HepG2 (cell line): ENCODE results near the gene ANKRD40. TPM values are rescaled to one million over a fixed set of nuclear protein-coding genes. Genes with fewer than 3 reads are reported as not detected.

ENCODE experiments used
- ATM ChIP-seq: fragments of 450-650 bp; IDR thresholded peaks from 2 replicates; pipeline ENCODE4 v1.7.1; 2017; ENCODE audit warnings: mild to moderate bottlenecking, borderline replicate concordance
- HCFC1 ChIP-seq: fragments of 150-350 bp; IDR thresholded peaks from 2 replicates; pipeline ENCODE4 v1.6.1; 2014; ENCODE audit warnings: low read depth, low read length
- HIVEP1 ChIP-seq: sonication (generic); formaldehyde crosslinking; IDR thresholded peaks from 2 replicates; pipeline ENCODE4 v1.4.0; 2020; ENCODE audit warnings: mild to moderate bottlenecking, missing genetic modification reagents
- HMGXB3 ChIP-seq: sonication (generic); formaldehyde crosslinking; IDR thresholded peaks from 2 replicates; pipeline ENCODE4 v1.4.0; 2020; ENCODE audit warnings: missing genetic modification reagents, borderline replicate concordance
- HNF4A ChIP-seq: sonication (generic); formaldehyde crosslinking; IDR thresholded peaks from 2 replicates; pipeline ENCODE4 v1.4.0; 2020; ENCODE audit warnings: missing genetic modification reagents
- HNRNPK ChIP-seq: fragments of 200-400 bp; formaldehyde crosslinking; IDR thresholded peaks from 2 replicates; pipeline ENCODE4 v1.6.1; 2018; ENCODE audit warnings: low read length, low read depth, moderate library complexity, mild to moderate bottlenecking; ENCODE audit not compliant: poor library complexity, severe bottlenecking
- MEF2D ChIP-seq: sonication (generic); formaldehyde crosslinking; IDR thresholded peaks from 2 replicates; pipeline ENCODE4 v1.5.1; 2020; ENCODE audit warnings: mild to moderate bottlenecking, missing genetic modification reagents
- MEIS2 ChIP-seq: sonication (generic); formaldehyde crosslinking; IDR thresholded peaks from 2 replicates; pipeline ENCODE4 v1.9.0; 2021; ENCODE audit warnings: mild to moderate bottlenecking, missing genetic modification reagents
- NFIB ChIP-seq: sonication (generic); formaldehyde crosslinking; IDR thresholded peaks from 2 replicates; pipeline ENCODE4 v1.9.0; 2021; ENCODE audit warnings: missing genetic modification reagents, mild to moderate bottlenecking, borderline replicate concordance
- NFRKB ChIP-seq: fragments of 450-650 bp; IDR thresholded peaks from 2 replicates; pipeline ENCODE4 v1.6.1; 2017
- SKI ChIP-seq: fragments of 450-650 bp; IDR thresholded peaks from one replicate; pipeline ENCODE4 v1.6.1; 2018; ENCODE audit warnings: mild to moderate bottlenecking; ENCODE audit not compliant: partially characterized antibody
- SMC3 ChIP-seq: IDR thresholded peaks from 2 replicates; pipeline ENCODE4 v1.6.1; 2011; ENCODE audit warnings: low read length, improper control_type of control experiment
- SP2 ChIP-seq: sonication (generic); formaldehyde crosslinking; IDR thresholded peaks from 2 replicates; pipeline ENCODE4 v1.5.1; 2020; ENCODE audit warnings: mild to moderate bottlenecking, missing genetic modification reagents
- SPEN ChIP-seq: sonication (generic); formaldehyde crosslinking; IDR thresholded peaks from 2 replicates; pipeline ENCODE4 v1.5.1; 2020; ENCODE audit warnings: low read depth, mild to moderate bottlenecking, missing genetic modification reagents
- TBL1XR1 ChIP-seq: fragments of 150-350 bp; IDR thresholded peaks from 2 replicates; pipeline ENCODE4 v1.6.1; 2014; ENCODE audit warnings: borderline replicate concordance, low read length; ENCODE audit not compliant: partially characterized antibody
- ZFP36 ChIP-seq: fragments of 150-350 bp; IDR thresholded peaks from 2 replicates; pipeline ENCODE4 v1.6.1; 2018; ENCODE audit warnings: borderline replicate concordance, low read length, low read depth; ENCODE audit not compliant: partially characterized antibody
- ZFP82 ChIP-seq: sonication (generic); formaldehyde crosslinking; IDR thresholded peaks from 2 replicates; pipeline ENCODE4 v1.5.1; 2020; ENCODE audit warnings: mild to moderate bottlenecking, missing genetic modification reagents, borderline replicate concordance
- ZKSCAN5 ChIP-seq: sonication (generic); formaldehyde crosslinking; IDR thresholded peaks from 2 replicates; pipeline ENCODE4 v1.5.1; 2020; ENCODE audit warnings: mild to moderate bottlenecking, missing genetic modification reagents
- ZNF101 ChIP-seq: sonication (generic); formaldehyde crosslinking; IDR thresholded peaks from 2 replicates; pipeline ENCODE4 v1.4.0; 2020; ENCODE audit warnings: mild to moderate bottlenecking, low read depth, missing genetic modification reagents, borderline replicate concordance
- ZNF362 ChIP-seq: sonication (generic); formaldehyde crosslinking; IDR thresholded peaks from 2 replicates; pipeline ENCODE4 v1.4.0; 2020; ENCODE audit warnings: missing genetic modification reagents, mild to moderate bottlenecking, borderline replicate concordance
- ZNF446 ChIP-seq: sonication (generic); formaldehyde crosslinking; IDR thresholded peaks from 2 replicates; pipeline ENCODE4 v1.5.0; 2020; ENCODE audit warnings: mild to moderate bottlenecking, missing genetic modification reagents
- ZNF589 ChIP-seq: sonication (generic); formaldehyde crosslinking; conservative IDR thresholded peaks from 2 replicates; pipeline ENCODE4 v1.8.0; 2022; ENCODE audit warnings: mild to moderate bottlenecking, moderate library complexity, missing genetic modification reagents
- ZNF678 ChIP-seq: sonication (generic); formaldehyde crosslinking; IDR thresholded peaks from 2 replicates; pipeline ENCODE4 v1.4.0; 2020; ENCODE audit warnings: mild to moderate bottlenecking, missing genetic modification reagents
- ZNF713 ChIP-seq: sonication (generic); formaldehyde crosslinking; IDR thresholded peaks from 2 replicates; pipeline ENCODE4 v1.4.0; 2020; ENCODE audit warnings: mild to moderate bottlenecking, missing genetic modification reagents
- ZNF749 ChIP-seq: sonication (generic); formaldehyde crosslinking; IDR thresholded peaks from 2 replicates; pipeline ENCODE4 v1.8.0; 2022; ENCODE audit warnings: mild to moderate bottlenecking, missing genetic modification reagents, moderate library complexity, borderline replicate concordance
- ZNF772 ChIP-seq: sonication (generic); formaldehyde crosslinking; IDR thresholded peaks from 2 replicates; pipeline ENCODE4 v1.5.0; 2020; ENCODE audit warnings: mild to moderate bottlenecking, missing genetic modification reagents
- polyA plus RNA-seq, 8 experiments: library from polyadenylated mRNA; depleted of rRNA in 3 of 8; stranded (reverse) in 7 of 8; unstranded in 1 of 8; fragments of >200 nt; fragmentation: Illumina TruSeq in 4 of 8; extraction: Trizol in 4 of 8; gene quantifications; 2 replicates each; pipeline versions ENCODE4 v1.2.1 to v1.2.3, GENCODE V29; 2011 to 2016; ENCODE audit warnings: low read depth in 4 of 8, missing spikeins in 1 of 8, mixed read lengths in 1 of 8; ENCODE audit not compliant: insufficient read depth in 1 of 8
- total RNA-seq, 5 experiments: library from RNA; depleted of rRNA; stranded (reverse); fragments of >200 nt; fragmentation: Illumina TruSeq; extraction: Trizol; gene quantifications; 2 replicates each; pipeline ENCODE4 v1.2.3, GENCODE V29; 2016; ENCODE audit warnings: low read depth in 1 of 5

Gene ANKRD40
- total and polyA plus RNA-seq, 2 of the 13 experiments (the other 11 are each of a cell fraction or from before 2014, with no cell fraction given): 35.0 to 46.4 TPM

DNA sequence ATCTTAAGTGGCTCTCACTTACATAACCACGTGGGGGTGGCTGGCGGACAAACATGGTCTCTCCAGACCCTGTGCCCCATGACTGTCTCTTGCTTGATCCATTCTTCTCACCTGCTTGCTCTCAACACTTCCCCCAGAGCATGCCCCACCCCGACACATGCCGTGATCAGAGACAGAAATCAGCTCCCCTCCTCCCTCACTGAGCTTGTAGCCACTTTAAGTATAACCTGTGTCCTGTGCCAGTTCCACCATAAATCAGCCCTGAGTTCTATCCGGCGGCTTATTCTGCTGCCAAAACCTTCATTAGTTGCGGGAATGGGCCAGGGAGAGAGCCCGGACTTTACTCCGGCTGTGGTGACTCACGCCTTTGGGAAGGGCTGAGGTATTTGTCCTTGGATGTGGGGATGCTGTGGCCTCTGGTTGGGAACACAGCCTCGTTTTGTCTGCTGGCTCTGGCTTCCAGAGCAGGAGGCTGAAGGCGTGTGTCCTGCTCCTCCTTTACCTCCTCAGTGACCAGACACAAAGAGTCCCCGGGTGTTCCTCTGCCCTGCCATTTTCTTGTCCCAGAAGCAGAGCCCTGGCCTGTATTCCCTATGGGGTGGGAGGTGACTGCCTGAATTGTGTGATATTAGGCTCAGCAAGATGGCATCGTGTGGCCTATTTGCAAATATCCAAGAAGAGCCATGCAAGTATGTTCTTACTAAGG, 21.1 kb downstream of the ANKRD40 start (continued):
- no peak for TF ChIP-seq ZKSCAN5 (CRISPR knock-in tag)
- no peak for TF ChIP-seq ZNF446 (CRISPR knock-in tag)
- no peak for TF ChIP-seq ZNF678 (CRISPR knock-in tag)
- TF ChIP-seq NFIB (CRISPR knock-in tag): no peak
- TF ChIP-seq SPEN: peak; percentile 74; the same call in 1 of the 2 replicates
- no peak for TF ChIP-seq HMGXB3
- peak; percentile 96 for TF ChIP-seq HNF4A
- peak; percentile 62 for TF ChIP-seq ZNF772 (CRISPR knock-in tag)
- no peak for TF ChIP-seq HNRNPK
- no peak for TF ChIP-seq ZFP82
- TF ChIP-seq MEF2D (CRISPR knock-in tag): no peak; the same call in 1 of the 2 replicates
- peak; percentile 83 for TF ChIP-seq SKI
- no peak for TF ChIP-seq ZNF101
- TF ChIP-seq MEIS2 (CRISPR knock-in tag): 0 out of 2 replicates have a peak, but pooled peaks have one; percentile 62
- no peak for TF ChIP-seq ZFP36
- TF ChIP-seq TBL1XR1: no peak
- TF ChIP-seq SP2 (CRISPR knock-in tag): no peak
- TF ChIP-seq ZNF589 (CRISPR knock-in tag): peak; percentile 54; the same call in 1 of the 2 replicates
- TF ChIP-seq SMC3: peak; percentile 16; the same call in 1 of the 2 replicates
- TF ChIP-seq ATM: no peak; the same call in 1 of the 2 replicates
- TF ChIP-seq HIVEP1 (CRISPR knock-in tag): peak; percentile 36; the same call in 1 of the 2 replicates
- TF ChIP-seq ZNF749 (CRISPR knock-in tag): peak; percentile 54; the same call in 1 of the 2 replicates
- no peak; the same call in 1 of the 2 replicates for TF ChIP-seq HCFC1
- TF ChIP-seq ZNF713 (CRISPR knock-in tag): no peak; the same call in 1 of the 2 replicates
- TF ChIP-seq ZNF362 (CRISPR knock-in tag): no peak
- peak; percentile 75; the same call in 1 of the 2 replicates for TF ChIP-seq NFRKB
